HG03103 (cell line): ENCODE results near the gene COL23A1.

ENCODE experiments used
- ATAC-seq: cut with Tn5 transposase; IDR thresholded peaks from one replicate; pipeline ENCODE4 v1.9.1; 2021; ENCODE audit warnings: low read depth; ENCODE audit not compliant: unreplicated experiment

Gene COL23A1

GRCh38 chr5:178194026-178194425 lies 396.2 kb downstream of the COL23A1 start:
- ATAC-seq: no peak

GRCh38 chr5:178193251-178193809 lies 396.9 kb downstream of the COL23A1 start:
- ATAC-seq: no peak

GRCh38 chr5:178192787-178193186 lies 397.4 kb downstream of the COL23A1 start:
- no peak for ATAC-seq

GRCh38 chr5:178192244-178192643 lies 397.9 kb downstream of the COL23A1 start:
- no peak for ATAC-seq

- no peak for ATAC-seq
These were observed 398.5 kb downstream of the COL23A1 start for GRCh38 chr5:178191661-178192060.

GRCh38 chr5:178189433-178189832 lies 400.8 kb downstream of the COL23A1 start:
- ATAC-seq: no peak
